Measurements from ENCODE around the gene ANKAR. TPM values are rescaled to one million over a fixed set of nuclear protein-coding genes. Genes with fewer than 3 reads are reported as not detected.
"Not testable (repeated sequence)": the region's sequence is repeated elsewhere in the genome, so short reads cannot be mapped to it uniquely, and the experiment has no call there.

The ANKAR gene
- total RNA-seq, 1 donor, result 14.9 TPM

GRCh38 chr2:189684811-189685210, 10.3 kb downstream of the ANKAR start:
- TF ChIP-seq CTCF (IDR thresholded peaks at IDR 0.05; ENCODE audit: insufficient read depth, low read length), result no peak
- no peak overlapping the region for H3K4me3 ChIP-seq (ENCODE audit: low read depth, low read length)
- DNase-seq (ENCODE audit: low read depth), result no peak

- TF ChIP-seq CTCF (IDR thresholded peaks at IDR 0.05; ENCODE audit: insufficient read depth, low read length), result no peak
- no peak overlapping the region for H3K4me3 ChIP-seq (ENCODE audit: low read depth, low read length)
- DNase-seq (ENCODE audit: low read depth), result peak; percentile 80
Observed at GRCh38 chr2:189685540-189686229, 11.2 kb downstream of the ANKAR start.

GRCh38 chr2:189687796-189688195, 13.3 kb downstream of the ANKAR start:
- not testable (repeated sequence) for H3K4me3 ChIP-seq (ENCODE audit: low read depth, low read length); DNase-seq (ENCODE audit: low read depth)

- DNase-seq (ENCODE audit: low read depth), result no peak
Observed at GRCh38 chr2:189696223-189696622, 21.8 kb downstream of the ANKAR start.

GRCh38 chr2:189698020-189698887, 23.8 kb downstream of the ANKAR start:
- H3K4me3 ChIP-seq (ENCODE audit: low read depth, low read length), result no peak overlapping the region
- DNase-seq (ENCODE audit: low read depth), result peak; percentile 75
- peak; percentile 63 for TF ChIP-seq CTCF (IDR thresholded peaks at IDR 0.05; ENCODE audit: insufficient read depth, low read length)

More at GRCh38 chr2:189696223-189696622, 21.8 kb downstream of the ANKAR start:
- H3K4me3 ChIP-seq (ENCODE audit: low read depth, low read length), result no peak overlapping the region
- TF ChIP-seq CTCF (IDR thresholded peaks at IDR 0.05; ENCODE audit: insufficient read depth, low read length), result no peak

- no peak for TF ChIP-seq CTCF (IDR thresholded peaks at IDR 0.05; ENCODE audit: insufficient read depth, low read length)
- no peak for DNase-seq (ENCODE audit: low read depth)
- no peak overlapping the region for H3K4me3 ChIP-seq (ENCODE audit: low read depth, low read length)
Observed at GRCh38 chr2:189700681-189701080, 26.2 kb downstream of the ANKAR start.

DNA sequence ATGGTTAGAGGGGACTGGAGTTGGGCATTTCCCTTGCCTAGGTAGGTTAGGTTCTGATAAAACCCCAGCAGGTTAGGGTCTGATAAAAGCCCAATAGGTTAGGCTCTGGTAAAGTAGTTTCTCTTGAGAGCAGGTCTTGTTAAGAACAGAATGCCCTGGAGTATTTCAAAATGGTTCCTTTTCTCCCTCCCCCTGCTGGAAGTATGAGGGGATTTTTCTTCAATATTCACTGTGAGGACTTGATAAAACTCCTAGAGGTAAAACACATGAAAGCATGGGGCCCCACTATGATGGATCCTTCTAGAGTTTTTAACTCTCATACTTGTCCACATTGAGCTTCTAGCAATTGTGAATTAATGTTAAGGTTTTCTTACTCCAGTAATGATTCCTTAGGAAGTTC, 27.6 kb downstream of the ANKAR start:
- no peak overlapping the region for H3K4me3 ChIP-seq (ENCODE audit: low read depth, low read length)
- no peak for DNase-seq (ENCODE audit: low read depth)
- peak; percentile 7 for TF ChIP-seq CTCF (IDR thresholded peaks at IDR 0.05; ENCODE audit: insufficient read depth, low read length)

Data from fibroblast of the aortic adventitia (primary cell).